Trophoblast cell (in vitro differentiated cells and primary cell): Measurements from ENCODE around the gene CRIM1.
A peak's percentile ranks its signal among the peaks of the same experiment; 100 is the strongest.

Experiments used
- DNase-seq, 2 donors: peaks; one replicate each; pipeline ENCODE4 v3.0.0-alpha.2; 2016
- H2AFZ ChIP-seq: 2 replicates; pipeline ENCODE4 v1.6.1; 2013; ENCODE audit warnings: low read length, moderate library complexity, mild to moderate bottlenecking; ENCODE audit not compliant: insufficient read depth, poor library complexity
- H2AK5ac ChIP-seq: 2 replicates; pipeline ENCODE4 v1.6.1; 2013; ENCODE audit warnings: mild to moderate bottlenecking, low read length
- H2BK120ac ChIP-seq: 2 replicates; pipeline ENCODE4 v1.6.1; 2013; ENCODE audit warnings: low read length, mild to moderate bottlenecking, moderate library complexity; ENCODE audit not compliant: insufficient read depth, poor library complexity
- H2BK12ac ChIP-seq: 2 replicates; pipeline ENCODE4 v1.6.1; 2013; ENCODE audit warnings: mild to moderate bottlenecking, low read length, moderate library complexity
- H2BK5ac ChIP-seq: 2 replicates; pipeline ENCODE4 v1.6.1; 2013; ENCODE audit warnings: low read length, low read depth, moderate library complexity, mild to moderate bottlenecking; ENCODE audit not compliant: poor library complexity
- H3K14ac ChIP-seq: 2 replicates; pipeline ENCODE4 v1.6.1; 2013; ENCODE audit warnings: mild to moderate bottlenecking, low read length
- H3K18ac ChIP-seq: 2 replicates; pipeline ENCODE4 v1.6.1; 2013; ENCODE audit warnings: mild to moderate bottlenecking, low read length
- H3K23ac ChIP-seq: 2 replicates; pipeline ENCODE4 v1.6.1; 2013; ENCODE audit warnings: low read length
- H3K27ac ChIP-seq: 2 replicates; pipeline ENCODE4 v1.5.1; 2013; ENCODE audit warnings: low read depth, mild to moderate bottlenecking, inconsistent platforms, low read length, moderate library complexity
- H3K27me3 ChIP-seq: 2 replicates; pipeline ENCODE4 v1.6.1; 2013; ENCODE audit warnings: inconsistent platforms, mild to moderate bottlenecking, low read length, moderate library complexity; ENCODE audit not compliant: insufficient read depth
- H3K36me3 ChIP-seq, 2 experiments: 1 replicate in 1 of 2; 2 replicates in 1 of 2; pipeline ENCODE4 v1.6.1; 2013; ENCODE audit warnings: low read length in 2 of 2, mild to moderate bottlenecking in 2 of 2, moderate library complexity in 1 of 2; ENCODE audit not compliant: insufficient read depth in 2 of 2, control insufficient read depth in 1 of 2
- H3K4ac ChIP-seq: 2 replicates; pipeline ENCODE4 v1.6.1; 2013; ENCODE audit warnings: low read depth, mild to moderate bottlenecking, low read length, moderate library complexity
- H3K4me1 ChIP-seq, 2 experiments: 1 replicate in 1 of 2; 2 replicates in 1 of 2; pipeline ENCODE4 v1.6.1; 2013; ENCODE audit warnings: low read length in 2 of 2, mild to moderate bottlenecking in 2 of 2, moderate library complexity in 1 of 2; ENCODE audit not compliant: insufficient read depth in 2 of 2, control insufficient read depth in 1 of 2
- H3K4me2 ChIP-seq: 2 replicates; pipeline ENCODE4 v1.6.1; 2013; ENCODE audit warnings: inconsistent platforms, mild to moderate bottlenecking, low read length, moderate library complexity
- H3K4me3 ChIP-seq: 2 replicates; pipeline ENCODE4 v1.5.1; 2013; ENCODE audit warnings: mild to moderate bottlenecking, low read depth, low read length, inconsistent platforms
- H3K79me1 ChIP-seq: one replicate; pipeline ENCODE4 v1.6.1; 2013; ENCODE audit warnings: low read length
- H3K79me2 ChIP-seq: 2 replicates; pipeline ENCODE4 v1.6.1; 2013; ENCODE audit warnings: low read length, mild to moderate bottlenecking; ENCODE audit not compliant: control insufficient read depth, insufficient read depth, poor library complexity
- H3K9ac ChIP-seq: 2 replicates; pipeline ENCODE4 v1.6.1; 2013; ENCODE audit warnings: mild to moderate bottlenecking, low read length
- H3K9me3 ChIP-seq: 2 replicates; pipeline ENCODE4 v1.6.1; 2013; ENCODE audit warnings: low read depth, mild to moderate bottlenecking, control low read depth, inconsistent platforms, low read length; ENCODE audit not compliant: insufficient read depth
- H4K12ac ChIP-seq: 2 replicates; pipeline ENCODE4 v1.6.1; 2013; ENCODE audit warnings: low read depth, mild to moderate bottlenecking, low read length, moderate library complexity
- H4K8ac ChIP-seq: 2 replicates; pipeline ENCODE4 v1.6.1; 2013; ENCODE audit warnings: low read depth, mild to moderate bottlenecking, low read length, moderate library complexity
- H4K91ac ChIP-seq: one replicate; pipeline ENCODE4 v1.6.1; 2013; ENCODE audit warnings: low read depth, mild to moderate bottlenecking, low read length, moderate library complexity
- WGBS: extraction: QIAGEN DNeasy Blood & Tissue Kit; methylation state at CpG from one replicate; pipeline ENCODE4 v1.1.7; 2013; ENCODE audit warnings: missing lambda C conversion rate; ENCODE audit not compliant: insufficient read length, insufficient coverage; ENCODE audit errors: extremely low coverage; 5-methylcytosine and 5-hydroxymethylcytosine counted together

CRIM1 gene

DNA sequence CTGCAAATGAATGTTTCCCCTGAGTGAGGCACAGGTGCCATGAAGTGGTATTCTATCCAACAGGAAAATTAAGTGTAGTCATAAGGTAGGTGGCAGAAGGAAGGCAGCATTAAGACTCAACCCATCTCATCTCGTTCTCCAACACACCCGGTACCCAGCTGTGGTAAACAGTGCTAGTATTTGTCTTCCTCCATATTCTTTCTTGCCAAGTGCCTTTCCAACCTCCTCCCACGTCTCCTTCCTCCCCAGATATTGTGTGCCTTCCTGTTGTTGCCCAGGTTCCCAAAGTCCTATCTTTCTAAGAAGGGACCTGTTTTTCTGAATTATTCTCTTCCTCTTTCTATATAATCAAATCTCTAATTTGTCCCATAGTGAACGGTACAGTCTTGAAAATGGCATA lies 83.5 kb downstream of the CRIM1 start:
- H4K91ac ChIP-seq = no peak overlapping the region
- H3K14ac ChIP-seq = no peak overlapping the region
- H3K18ac ChIP-seq = peak overlapping the region; percentile 61
- no peak overlapping the region for H2BK120ac ChIP-seq
- H3K9ac ChIP-seq = no peak overlapping the region
- no peak overlapping the region for H2BK5ac ChIP-seq
- H3K27ac ChIP-seq = no peak overlapping the region
- no peak overlapping the region for H3K4me3 ChIP-seq
- no peak overlapping the region for H2AK5ac ChIP-seq
- no peak for DNase-seq
- no peak overlapping the region for H4K12ac ChIP-seq
- H2BK12ac ChIP-seq = no peak overlapping the region
- H3K27me3 ChIP-seq = no peaks in the 10 kb centered on the region
- no peak overlapping the region for H3K4me2 ChIP-seq
- no peak overlapping the region for H4K8ac ChIP-seq
- no CpG with 5 or more reads among the region's 4 CpGs for WGBS
- peaks cover 2% of the 10 kb centered on the region for H3K79me2 ChIP-seq
- H3K23ac ChIP-seq = no peak overlapping the region
- no peaks in the 10 kb centered on the region for H3K79me1 ChIP-seq
- H3K4ac ChIP-seq = peak overlapping the region; percentile 75
- peaks cover 9 to 18% of the 10 kb centered on the region in 2 experiments for H3K36me3 ChIP-seq
- H3K9me3 ChIP-seq = peaks cover 3% of the 10 kb centered on the region
- H3K4me1 ChIP-seq = no peaks in the 10 kb centered on the region
- no peak overlapping the region for H2AFZ ChIP-seq

DNA sequence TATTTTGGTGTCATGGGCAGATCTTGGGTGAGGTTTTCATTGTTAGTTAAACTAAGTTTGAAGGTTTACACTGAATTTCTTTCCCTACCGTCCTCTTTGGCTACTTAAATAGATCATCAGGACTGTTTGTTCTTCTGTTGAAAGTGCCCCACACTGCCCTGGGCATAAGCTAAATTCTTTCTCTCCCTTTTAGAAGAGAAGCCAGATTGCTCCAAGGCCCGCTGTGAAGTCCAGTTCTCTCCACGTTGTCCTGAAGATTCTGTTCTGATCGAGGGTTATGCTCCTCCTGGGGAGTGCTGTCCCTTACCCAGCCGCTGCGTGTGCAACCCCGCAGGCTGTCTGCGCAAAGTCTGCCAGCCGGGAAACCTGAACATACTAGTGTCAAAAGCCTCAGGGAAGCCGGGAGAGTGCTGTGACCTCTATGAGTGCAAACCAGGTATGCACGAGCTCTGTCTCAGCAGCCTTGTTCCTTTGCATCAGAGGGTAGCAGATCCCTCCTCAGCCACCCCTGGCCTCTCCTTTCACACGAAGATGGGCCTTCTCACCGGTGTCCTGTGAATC lies 85.6 kb downstream of the CRIM1 start:
- Histone ChIP-seq H3K4ac (no peak overlapping the region), H4K91ac (no peak overlapping the region), H3K27me3 (no peaks in the 10 kb centered on the region), H3K23ac (no peak overlapping the region), H3K4me2 (no peak overlapping the region), H3K9ac (no peak overlapping the region), H3K4me3 (peak overlapping the region; percentile 9), H3K79me2 (peaks cover 2% of the 10 kb centered on the region), H3K27ac (no peak overlapping the region), H3K4me1 (no peaks in the 10 kb centered on the region), H4K8ac (no peak overlapping the region), H2BK120ac (no peak overlapping the region), H3K9me3 (peaks cover 3% of the 10 kb centered on the region), H2BK5ac (no peak overlapping the region), H2AK5ac (no peak overlapping the region), H3K36me3 (peaks cover 10 to 26% of the 10 kb centered on the region in 2 experiments), H2BK12ac (no peak overlapping the region), H4K12ac (no peak overlapping the region), H3K79me1 (no peaks in the 10 kb centered on the region), H3K18ac (no peak overlapping the region), H3K14ac (no peak overlapping the region), H2AFZ (no peak overlapping the region)
- no CpG with 5 or more reads among the region's 13 CpGs for WGBS
- no peak for DNase-seq

DNA sequence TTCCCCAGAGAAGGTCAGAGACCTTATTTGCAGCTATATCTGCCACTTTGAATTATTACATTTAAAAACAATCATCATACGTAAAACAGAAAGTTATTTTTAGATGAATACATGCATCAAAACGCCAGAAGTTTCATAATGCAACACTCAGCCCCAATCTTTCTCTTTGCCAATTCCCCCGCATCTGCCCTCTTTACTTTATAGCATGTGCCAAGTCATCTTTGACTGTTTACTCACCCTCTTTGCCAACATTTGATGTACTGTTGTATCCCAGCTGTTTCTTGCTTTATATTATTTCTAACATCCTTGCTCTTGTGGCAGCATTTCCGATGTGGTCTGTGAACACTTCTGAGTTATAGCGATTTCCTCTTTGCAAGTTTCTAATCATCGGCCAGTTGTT lies 86.2 kb downstream of the CRIM1 start:
- Histone ChIP-seq H3K9me3 (peaks cover 3% of the 10 kb centered on the region), H3K27ac (no peak overlapping the region), H2AFZ (no peak overlapping the region), H3K4ac (no peak overlapping the region), H3K79me2 (peaks cover 2% of the 10 kb centered on the region), H4K91ac (no peak overlapping the region), H3K18ac (no peak overlapping the region), H3K4me2 (no peak overlapping the region), H2BK120ac (no peak overlapping the region), H4K12ac (no peak overlapping the region), H3K9ac (no peak overlapping the region), H3K4me3 (no peak overlapping the region), H3K79me1 (no peaks in the 10 kb centered on the region), H4K8ac (no peak overlapping the region), H3K27me3 (no peaks in the 10 kb centered on the region), H3K23ac (no peak overlapping the region), H3K36me3 (peaks cover 10 to 28% of the 10 kb centered on the region in 2 experiments), H2AK5ac (no peak overlapping the region), H3K14ac (no peak overlapping the region), H2BK12ac (no peak overlapping the region), H2BK5ac (no peak overlapping the region), H3K4me1 (no peaks in the 10 kb centered on the region)
- WGBS = no CpG with 5 or more reads among the region's 6 CpGs
- no peak for DNase-seq

DNA sequence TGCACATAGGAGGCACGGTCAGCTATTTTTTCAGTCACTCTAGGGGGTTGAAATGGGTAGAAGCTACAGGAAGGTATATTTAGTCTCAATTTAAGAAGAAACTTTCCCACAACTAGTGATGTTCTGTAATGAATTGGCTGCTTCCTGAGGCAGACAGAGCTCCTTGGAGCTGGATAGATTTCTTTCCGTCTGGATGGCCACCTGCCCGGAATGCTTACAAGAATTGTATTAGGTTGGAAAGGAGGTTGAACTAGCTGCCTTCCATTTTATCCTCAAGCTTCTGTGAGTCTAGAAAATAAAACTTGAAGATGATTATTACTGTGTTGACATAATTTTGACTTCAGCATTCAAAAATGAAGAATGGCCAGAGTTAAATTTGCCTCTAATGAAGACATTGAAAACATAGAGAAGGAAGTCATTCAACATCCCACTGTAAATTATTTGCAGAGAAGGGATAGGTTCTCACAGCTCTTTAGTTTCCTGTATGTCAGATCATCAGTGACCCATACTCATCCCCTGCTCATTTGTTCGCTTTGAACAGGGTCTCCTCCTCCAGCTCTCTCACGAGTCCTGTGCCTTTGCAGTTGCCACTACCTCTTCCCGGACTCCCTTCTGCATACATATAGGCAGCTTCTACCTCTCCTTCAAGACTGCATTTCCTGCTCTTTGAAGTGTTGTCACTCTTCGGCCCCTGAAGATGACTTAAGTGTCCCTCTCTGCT lies 88.8 kb downstream of the CRIM1 start:
- no peak for DNase-seq
- Histone ChIP-seq H3K79me2 (no peaks in the 10 kb centered on the region), H3K14ac (no peak overlapping the region), H3K4me3 (no peak overlapping the region), H3K23ac (no peak overlapping the region), H4K8ac (no peak overlapping the region), H3K4me1 (peaks cover 3 to 4% of the 10 kb centered on the region in 2 experiments), H2BK12ac (no peak overlapping the region), H4K12ac (no peak overlapping the region), H3K18ac (no peak overlapping the region), H2BK5ac (no peak overlapping the region), H2AK5ac (no peak overlapping the region), H3K27ac (no peak overlapping the region), H3K4me2 (no peak overlapping the region), H3K9ac (no peak overlapping the region), H3K4ac (no peak overlapping the region), H3K27me3 (no peaks in the 10 kb centered on the region), H3K9me3 (peaks cover 3% of the 10 kb centered on the region), H3K36me3 (peaks cover 15 to 40% of the 10 kb centered on the region in 2 experiments), H2BK120ac (no peak overlapping the region), H4K91ac (no peak overlapping the region), H3K79me1 (no peaks in the 10 kb centered on the region), H2AFZ (no peak overlapping the region)
- WGBS = no CpG with 5 or more reads among the region's 7 CpGs
